ENCODE data around the gene PLEKHN1.

PLEKHN1 gene

DNA sequence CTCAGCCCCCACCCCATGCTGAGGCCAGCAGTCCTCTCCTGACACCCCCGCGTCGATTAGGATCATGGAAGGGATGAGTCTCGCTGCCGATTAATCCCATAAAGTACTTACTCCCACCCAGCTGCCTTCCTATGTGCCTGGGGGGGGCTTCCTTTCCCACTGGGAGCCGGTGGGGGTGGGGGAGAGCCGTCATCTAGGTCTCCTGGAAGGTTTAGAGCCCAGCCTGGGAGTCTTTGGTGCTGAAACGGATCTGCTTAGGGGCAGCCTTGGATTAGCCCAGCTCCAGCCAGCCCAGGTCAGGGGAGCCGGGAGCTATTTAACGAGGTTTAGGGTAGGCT lies 32.7 kb upstream of the PLEKHN1 start:
- no peaks in the 10 kb centered on the region for H3K9me3 ChIP-seq
- no peak overlapping the region for H3K4me3 ChIP-seq (ENCODE audit: low read depth, low read length)
- TF ChIP-seq, protein P1, sequence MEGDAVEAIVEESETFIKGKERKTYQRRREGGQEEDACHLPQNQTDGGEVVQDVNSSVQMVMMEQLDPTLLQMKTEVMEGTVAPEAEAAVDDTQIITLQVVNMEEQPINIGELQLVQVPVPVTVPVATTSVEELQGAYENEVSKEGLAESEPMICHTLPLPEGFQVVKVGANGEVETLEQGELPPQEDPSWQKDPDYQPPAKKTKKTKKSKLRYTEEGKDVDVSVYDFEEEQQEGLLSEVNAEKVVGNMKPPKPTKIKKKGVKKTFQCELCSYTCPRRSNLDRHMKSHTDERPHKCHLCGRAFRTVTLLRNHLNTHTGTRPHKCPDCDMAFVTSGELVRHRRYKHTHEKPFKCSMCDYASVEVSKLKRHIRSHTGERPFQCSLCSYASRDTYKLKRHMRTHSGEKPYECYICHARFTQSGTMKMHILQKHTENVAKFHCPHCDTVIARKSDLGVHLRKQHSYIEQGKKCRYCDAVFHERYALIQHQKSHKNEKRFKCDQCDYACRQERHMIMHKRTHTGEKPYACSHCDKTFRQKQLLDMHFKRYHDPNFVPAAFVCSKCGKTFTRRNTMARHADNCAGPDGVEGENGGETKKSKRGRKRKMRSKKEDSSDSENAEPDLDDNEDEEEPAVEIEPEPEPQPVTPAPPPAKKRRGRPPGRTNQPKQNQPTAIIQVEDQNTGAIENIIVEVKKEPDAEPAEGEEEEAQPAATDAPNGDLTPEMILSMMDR (IDR thresholded peaks at IDR 0.05; ENCODE audit: low read depth, low read length): no peak
- H3K4me1 ChIP-seq: peaks cover 58% of the 10 kb centered on the region
- H3K27me3 ChIP-seq: peaks cover 5% of the 10 kb centered on the region; the same call in 1 of the 2 replicates
- H3K36me3 ChIP-seq: peaks cover 17% of the 10 kb centered on the region
- DNase-seq: no peak

DNA sequence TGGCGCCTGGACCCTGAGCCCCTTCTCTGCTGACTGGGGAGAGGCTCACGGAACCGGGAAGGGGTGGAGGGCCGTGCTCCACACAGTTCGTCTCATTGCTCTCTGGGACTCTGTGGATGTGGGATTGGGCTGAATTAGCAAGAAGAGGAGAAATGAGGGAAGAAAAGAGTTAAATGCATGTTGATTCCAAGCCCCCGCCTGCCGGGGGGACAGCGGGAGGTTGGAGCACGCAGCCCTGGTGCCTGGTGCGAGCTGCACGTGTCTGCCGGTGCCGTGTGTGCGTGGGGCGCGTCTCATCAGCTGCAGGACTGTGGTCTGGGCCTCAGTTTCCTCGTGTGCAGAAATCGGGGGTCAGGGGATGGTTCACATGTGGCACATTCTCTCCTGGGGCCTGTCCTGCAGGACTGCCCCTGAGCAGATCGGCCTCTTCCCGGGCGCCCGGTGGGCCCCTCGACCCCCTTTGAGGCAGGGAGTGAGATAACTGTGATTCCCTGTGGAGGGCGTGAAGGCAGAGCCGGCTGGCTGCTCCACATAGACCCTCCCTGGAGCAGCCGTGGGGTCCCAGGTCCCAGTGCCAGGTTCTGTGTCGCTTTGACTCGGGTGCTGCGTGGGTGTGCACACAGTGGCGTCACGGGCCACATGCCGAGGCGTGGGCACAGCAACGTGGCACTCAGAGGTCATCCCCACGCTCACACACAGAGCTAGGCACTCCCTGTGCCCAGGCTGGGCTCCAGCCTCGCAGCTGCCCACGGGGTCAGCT lies 31.1 kb upstream of the PLEKHN1 start:
- peaks cover 14% of the 10 kb centered on the region for H3K36me3 ChIP-seq
- peaks cover 5% of the 10 kb centered on the region; the same call in 1 of the 2 replicates for H3K27me3 ChIP-seq
- no peak for DNase-seq
- TF ChIP-seq, protein P1 (IDR thresholded peaks at IDR 0.05; ENCODE audit: low read depth, low read length): no peak
- H3K4me3 ChIP-seq (ENCODE audit: low read depth, low read length): peak overlapping the region; percentile 38
- no peaks in the 10 kb centered on the region for H3K9me3 ChIP-seq
- H3K4me1 ChIP-seq: peaks cover 69% of the 10 kb centered on the region

DNA sequence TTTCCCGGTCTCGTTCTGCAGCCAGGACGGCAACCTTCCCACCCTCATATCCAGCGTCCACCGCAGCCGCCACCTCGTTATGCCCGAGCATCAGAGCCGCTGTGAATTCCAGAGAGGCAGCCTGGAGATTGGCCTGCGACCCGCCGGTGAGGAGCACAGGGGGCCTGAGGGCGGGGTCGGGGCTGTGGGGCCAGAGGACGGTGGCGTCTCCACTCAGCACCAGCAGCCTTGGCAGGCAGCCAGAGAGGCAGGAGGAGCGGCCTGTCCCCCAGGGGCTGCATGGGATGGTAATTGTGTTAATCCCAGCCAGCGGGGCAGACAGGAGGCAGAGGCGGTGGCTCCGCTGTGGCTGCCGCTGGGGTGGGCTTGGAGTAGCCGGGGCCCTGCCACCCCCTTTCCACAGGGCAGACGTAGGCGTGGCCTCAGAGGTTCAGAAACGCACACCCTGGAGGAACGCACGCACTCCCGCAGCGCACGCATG lies 30.5 kb upstream of the PLEKHN1 start:
- H3K4me1 ChIP-seq: peaks cover 68% of the 10 kb centered on the region
- TF ChIP-seq, protein P1 (IDR thresholded peaks at IDR 0.05; ENCODE audit: low read depth, low read length): no peak
- peak; percentile 99 for DNase-seq
- peaks cover 8% of the 10 kb centered on the region for H3K36me3 ChIP-seq
- peaks cover 5% of the 10 kb centered on the region; the same call in 1 of the 2 replicates for H3K27me3 ChIP-seq
- H3K4me3 ChIP-seq (ENCODE audit: low read depth, low read length): peak overlapping the region; percentile 38
- no peaks in the 10 kb centered on the region for H3K9me3 ChIP-seq

DNA sequence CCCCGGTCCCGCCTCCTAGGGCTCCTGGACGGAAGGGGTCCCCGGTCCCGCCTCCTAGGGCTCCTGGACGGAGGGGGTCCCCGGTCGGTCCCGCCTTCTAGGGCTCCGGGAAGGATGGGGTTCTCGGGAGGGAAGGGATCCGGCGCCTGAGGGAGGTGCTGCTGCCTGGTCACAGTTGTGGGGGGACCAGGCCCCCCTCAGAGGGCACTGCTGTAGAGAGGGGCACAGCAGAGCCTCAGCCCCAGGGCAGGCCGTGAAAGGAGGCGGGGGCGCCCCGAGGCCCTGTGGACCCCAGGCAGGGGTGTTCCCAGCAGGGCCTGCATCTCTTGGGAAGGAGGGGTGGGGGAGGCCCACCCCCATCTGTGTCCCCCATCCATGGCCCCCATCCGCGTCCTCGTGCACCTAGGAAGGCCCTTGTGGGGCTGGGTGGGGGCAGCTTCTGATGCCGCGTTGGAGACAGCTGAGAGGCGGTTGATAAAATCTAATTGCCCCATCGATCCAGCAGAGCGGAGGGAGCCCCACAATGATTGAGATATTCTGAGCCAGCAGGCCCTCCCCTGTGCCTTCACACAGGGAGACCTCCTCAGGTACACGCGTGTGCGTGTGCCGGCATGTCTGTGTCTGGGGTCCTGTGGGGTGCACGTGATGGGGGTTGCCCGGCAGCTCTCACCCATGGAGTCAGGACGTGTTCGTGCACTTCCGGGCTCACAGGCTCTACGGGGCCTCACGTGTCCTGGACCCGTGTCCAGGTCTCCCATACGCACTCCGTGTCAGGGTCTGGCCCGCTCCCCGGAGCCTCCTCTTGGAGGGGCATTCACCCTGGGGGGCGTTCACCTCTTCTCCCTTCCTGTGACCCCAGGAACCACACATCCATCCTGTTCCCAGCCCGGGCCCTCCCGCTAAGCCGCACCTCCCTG lies 29.7 kb upstream of the PLEKHN1 start:
- H3K36me3 ChIP-seq: peaks cover 7% of the 10 kb centered on the region
- peaks cover 69% of the 10 kb centered on the region for H3K4me1 ChIP-seq
- TF ChIP-seq, protein P1 (IDR thresholded peaks at IDR 0.05; ENCODE audit: low read depth, low read length): no peak
- DNase-seq: no peak
- H3K9me3 ChIP-seq: no peaks in the 10 kb centered on the region
- H3K4me3 ChIP-seq (ENCODE audit: low read depth, low read length): no peak overlapping the region
- H3K27me3 ChIP-seq: peaks cover 5% of the 10 kb centered on the region; the same call in 1 of the 2 replicates

DNA sequence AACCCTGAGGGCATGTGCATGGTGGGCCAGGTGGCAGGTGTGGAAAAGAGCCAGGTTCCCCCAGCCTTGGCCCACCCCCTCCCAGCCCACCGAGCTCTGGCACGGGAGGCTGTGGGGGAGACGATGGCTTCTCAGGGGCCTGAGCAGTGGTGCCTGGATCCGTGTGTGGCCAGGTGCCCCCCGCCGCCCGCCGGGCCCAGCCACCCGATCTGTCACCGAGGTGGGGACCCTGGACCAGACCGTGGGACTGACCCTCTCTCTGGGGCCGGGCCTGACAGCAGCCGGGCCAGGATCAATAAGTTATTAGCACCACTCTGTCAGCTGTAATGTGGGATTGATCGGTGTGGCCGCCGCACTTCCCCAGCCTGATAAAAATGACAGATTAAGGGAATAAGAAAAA lies 28.8 kb upstream of the PLEKHN1 start:
- TF ChIP-seq, protein P1 (IDR thresholded peaks at IDR 0.05; ENCODE audit: low read depth, low read length): no peak
- Histone ChIP-seq H3K27me3 (peaks cover 5% of the 10 kb centered on the region; the same call in 1 of the 2 replicates), H3K4me1 (peaks cover 60% of the 10 kb centered on the region), H3K36me3 (peaks cover 5% of the 10 kb centered on the region), H3K9me3 (no peaks in the 10 kb centered on the region), H3K4me3 (ENCODE audit: low read depth, low read length) (no peak overlapping the region)
- no peak for DNase-seq
